GM10847 (cell line): ENCODE results near the gene ALDH18A1.

Source experiments
- POLR2A ChIP-seq: IDR thresholded peaks from 2 replicates; pipeline ENCODE4 v1.6.1; 2011; ENCODE audit not compliant: insufficient read length; ENCODE audit errors: extremely low read depth

The ALDH18A1 gene

DNA sequence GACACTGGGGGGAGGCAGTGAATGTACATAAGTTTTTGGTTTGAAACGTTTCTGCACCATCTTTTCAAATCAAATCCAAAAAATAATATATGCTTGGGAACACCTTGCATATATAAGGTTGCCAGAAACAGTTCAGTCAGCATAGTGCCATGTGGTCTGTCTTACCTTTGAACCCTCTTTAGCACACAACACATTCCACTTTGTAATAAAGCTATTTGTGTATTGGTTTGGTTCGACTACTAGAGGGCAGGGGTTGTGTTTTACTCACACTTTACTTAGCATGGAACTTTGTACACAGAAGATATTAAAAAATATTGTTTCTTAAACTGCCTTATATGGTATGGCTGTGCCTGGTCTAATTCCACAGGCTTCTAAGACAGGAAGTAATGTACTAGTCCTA lies 43.2 kb downstream of the ALDH18A1 start:
- TF ChIP-seq POLR2A = no peak

DNA sequence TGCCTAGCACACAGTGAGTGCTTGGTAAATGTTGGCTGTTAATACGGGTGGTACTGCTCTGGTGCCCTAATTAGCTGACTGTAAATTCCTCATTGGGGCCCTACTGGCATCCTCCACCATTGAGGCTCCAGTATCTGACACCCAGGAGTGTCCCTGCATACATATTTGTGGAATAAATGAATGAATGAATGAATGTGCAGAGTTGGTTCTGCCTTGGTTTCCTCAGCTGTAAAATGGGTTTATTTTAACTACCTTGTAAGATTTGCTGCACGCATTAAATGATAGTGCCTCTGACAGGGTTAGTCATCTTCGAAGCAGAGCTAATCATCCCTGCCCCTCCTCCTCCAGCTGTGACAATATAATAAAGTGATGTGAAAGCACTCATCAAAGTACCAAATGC lies 45.8 kb downstream of the ALDH18A1 start:
- TF ChIP-seq POLR2A = no peak

DNA sequence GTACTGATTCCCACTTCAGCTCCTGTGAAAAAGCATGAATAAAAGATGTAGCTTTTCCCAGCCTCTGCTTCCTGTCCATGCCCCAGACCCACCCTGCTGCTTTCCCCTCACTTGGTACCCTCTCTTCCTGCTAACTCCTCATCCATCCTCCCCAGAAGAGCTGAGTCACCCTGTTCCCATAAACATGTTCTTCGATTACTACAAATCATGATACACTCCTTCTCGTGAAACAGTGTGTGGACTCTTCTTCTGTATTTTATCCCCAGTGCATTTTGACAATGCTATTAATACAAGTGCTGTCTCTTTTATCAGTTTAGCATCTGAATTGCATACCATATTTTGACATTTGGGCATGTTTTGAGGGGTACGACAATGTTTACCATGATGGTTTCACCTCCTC lies 49.6 kb downstream of the ALDH18A1 start:
- no peak for TF ChIP-seq POLR2A

DNA sequence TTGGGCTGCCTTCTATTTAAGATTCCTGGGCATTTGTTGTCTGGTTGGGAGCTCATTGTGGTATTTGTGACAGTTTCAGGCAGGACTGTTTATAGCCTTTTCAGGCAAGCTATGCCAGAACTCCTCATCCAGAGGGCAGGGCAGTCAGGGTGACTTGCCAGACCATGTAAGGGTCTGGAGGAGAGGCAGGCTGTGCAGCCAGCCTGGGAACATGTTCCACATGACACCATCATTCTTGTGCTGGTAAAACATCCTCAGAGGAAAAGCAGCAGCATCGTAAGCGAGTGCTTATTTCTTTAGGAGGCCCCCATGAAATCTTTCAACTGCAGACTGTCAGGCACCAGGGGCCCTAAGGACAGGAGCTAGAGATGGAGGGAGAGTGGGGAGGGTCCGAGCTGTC lies 51.3 kb downstream of the ALDH18A1 start:
- TF ChIP-seq POLR2A = no peak

DNA sequence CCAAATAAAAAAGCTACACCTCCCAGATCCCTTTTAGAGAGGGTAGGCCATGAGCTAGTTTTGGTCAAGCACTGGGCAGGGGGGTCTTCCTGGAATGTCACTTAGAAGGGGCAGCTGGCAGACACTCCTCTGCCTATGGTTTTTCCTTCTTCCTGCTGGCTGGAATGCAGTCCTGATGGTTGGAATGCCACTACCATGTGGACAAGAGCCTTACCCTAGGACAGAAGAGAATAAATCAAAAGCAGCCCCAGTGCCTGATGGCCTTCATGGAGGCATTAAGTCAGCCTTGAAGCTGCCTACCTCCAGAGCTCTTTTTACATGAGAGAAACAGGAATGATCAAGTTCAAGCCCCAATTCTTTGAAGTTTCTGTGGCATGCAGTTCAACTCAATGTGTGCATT lies 51.9 kb downstream of the ALDH18A1 start:
- TF ChIP-seq POLR2A = no peak

DNA sequence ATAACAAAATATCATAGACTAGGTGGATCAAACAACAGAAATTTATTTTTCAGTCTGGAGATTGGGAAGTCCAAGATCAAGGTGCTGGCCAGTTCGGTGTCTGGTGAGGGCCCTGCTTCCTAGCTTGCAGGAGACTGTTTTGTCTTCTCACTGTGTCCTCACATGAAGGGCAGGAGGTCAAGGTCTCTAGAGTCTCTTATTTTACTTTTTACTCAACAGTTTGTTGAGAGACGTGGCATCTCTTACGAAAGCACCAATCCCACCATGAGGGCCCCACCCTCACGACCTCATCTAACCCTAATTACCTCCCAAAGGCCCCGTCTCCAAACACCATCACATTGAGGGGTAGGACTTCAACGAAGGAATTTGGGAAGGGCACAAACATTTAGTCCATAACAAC lies 54.1 kb downstream of the ALDH18A1 start:
- TF ChIP-seq POLR2A = no peak

DNA sequence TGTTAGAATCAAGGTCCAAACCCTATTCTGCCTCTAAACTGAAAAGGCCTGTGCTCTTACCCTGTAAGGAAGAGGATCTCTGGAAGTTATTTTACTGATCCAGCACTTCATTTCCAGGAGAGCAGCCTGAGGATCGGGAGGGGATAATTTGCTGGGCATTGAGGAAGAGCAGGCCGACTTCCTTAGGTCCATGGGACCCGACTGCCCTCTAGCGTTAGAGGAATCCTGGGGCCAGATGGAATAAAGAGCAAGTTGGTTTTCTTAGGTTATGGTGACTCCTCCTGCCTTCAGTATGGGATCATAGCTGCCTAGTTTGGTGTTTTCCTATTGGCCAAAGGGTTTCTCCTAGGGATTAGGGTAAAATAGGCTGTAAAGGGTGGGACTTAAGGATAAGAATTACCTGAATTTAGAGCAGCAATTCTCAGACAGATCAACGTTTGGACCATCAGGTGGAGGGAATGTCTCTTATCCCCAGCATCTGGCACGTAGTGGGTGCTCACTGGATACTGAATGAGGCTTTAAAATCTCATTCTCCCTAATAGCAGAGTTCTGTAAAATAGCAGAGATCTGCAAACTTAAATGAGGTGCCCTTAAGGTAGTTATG lies 55.3 kb downstream of the ALDH18A1 start:
- no peak for TF ChIP-seq POLR2A

DNA sequence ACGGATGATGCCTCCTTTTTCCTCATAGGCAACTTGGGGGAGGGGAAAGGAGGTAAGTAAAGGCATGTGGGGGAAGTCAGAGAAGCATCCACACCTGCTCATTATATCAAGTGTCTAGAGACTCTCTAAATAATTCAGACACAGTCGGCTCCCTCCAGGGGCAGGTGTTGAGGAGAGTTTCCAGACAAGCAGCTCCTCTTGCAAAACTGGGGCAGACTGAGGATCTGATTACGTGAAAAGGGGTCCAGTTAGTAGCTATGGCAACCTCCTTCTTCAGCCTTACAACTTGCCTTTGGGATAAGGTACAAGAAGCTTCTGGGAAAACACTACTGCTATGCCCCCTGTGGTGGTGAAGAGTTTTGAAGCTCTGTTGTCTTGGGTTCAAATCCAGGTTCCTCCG lies 56.4 kb downstream of the ALDH18A1 start:
- TF ChIP-seq POLR2A = no peak

DNA sequence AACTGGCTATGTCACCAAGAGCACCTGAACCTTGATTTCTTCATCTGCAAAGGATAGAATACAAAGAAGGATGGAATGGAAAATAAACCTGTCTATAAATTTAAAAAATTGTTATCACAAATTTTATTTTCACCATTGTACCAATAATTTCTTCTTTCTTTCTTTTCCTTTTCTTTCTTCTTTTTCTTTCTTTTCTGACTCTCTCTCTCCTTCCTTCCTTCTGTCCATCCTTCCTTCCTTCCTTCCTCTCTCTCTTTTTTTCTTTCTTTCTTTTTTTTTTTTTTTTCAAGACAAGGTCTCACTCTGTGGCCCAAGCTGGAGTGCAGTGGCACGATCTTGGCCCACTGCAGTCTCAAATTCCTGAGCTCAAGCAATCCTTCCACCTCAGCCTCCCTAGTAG lies 58.7 kb downstream of the ALDH18A1 start:
- TF ChIP-seq POLR2A = no peak

DNA sequence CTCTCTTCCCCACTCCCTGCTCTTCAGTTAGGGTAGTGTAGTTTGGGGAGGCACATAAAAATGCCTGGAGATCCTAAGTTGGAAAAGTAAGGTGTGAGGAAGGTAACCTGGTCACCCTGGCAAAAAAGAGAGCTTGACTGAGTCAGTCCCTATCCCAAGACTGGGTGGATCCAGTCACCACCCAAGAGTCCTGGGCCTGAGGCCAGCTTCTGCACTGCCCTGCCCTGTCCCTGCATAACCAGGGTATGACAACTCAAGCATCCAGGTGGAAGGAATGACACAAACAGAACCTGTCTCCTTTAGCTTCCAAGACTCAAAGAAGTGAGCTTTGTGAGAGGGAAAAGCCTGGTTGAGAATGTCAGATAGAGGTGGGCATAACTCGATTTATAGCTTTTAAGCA lies 68.5 kb downstream of the ALDH18A1 start:
- no peak for TF ChIP-seq POLR2A

DNA sequence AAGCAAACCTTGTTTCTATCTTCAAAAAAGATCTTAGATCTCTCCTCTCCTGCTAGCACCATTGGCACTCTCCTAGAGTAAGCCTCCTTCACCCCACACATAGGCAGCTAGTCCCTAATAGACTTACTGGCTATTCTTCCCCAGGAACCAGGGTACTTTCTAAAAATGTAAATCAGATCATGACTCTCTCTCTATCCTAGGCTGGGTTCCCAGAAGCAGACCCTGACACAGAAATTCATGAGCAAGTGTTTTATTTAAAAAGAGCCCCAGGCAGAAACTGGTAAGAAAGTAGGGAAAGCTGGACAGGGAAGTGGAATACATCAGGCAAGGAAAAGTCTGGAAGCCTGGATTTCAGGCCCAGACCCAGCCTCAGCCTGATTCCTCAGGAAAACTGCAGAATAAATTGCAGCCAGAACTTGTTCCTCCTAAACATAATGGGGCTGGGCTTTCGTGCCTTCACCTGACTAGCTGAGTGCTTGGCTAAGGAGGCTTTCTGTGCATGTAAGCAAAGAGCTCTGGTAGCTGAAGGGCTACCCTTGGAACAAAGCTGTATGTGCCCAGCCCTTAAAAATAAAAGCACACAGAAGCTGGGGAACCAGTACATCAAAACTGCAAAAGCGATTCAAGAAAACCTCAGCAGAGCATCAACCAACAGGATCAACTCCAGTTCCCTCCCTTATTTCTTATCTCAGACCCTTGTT lies 76.5 kb downstream of the ALDH18A1 start:
- no peak for TF ChIP-seq POLR2A

DNA sequence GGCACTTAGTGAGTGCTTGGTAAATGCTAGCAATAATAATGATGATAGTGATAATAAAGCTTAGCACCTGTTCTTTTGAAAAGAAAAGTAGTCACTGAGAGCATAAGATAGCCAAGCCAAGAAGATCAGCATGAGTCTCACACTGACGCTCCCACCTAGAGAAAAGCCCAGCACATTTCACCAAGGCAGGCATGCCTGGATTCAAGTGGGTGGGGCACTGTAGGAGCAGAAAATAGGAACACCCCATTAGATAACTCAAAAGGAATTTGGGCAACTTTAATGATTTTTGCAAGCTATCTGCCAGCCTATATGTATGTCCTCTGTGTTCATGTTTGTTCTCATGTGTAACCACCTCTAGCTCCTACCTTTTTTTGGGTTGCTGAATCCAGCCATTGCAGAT lies 77.2 kb downstream of the ALDH18A1 start:
- no peak for TF ChIP-seq POLR2A

DNA sequence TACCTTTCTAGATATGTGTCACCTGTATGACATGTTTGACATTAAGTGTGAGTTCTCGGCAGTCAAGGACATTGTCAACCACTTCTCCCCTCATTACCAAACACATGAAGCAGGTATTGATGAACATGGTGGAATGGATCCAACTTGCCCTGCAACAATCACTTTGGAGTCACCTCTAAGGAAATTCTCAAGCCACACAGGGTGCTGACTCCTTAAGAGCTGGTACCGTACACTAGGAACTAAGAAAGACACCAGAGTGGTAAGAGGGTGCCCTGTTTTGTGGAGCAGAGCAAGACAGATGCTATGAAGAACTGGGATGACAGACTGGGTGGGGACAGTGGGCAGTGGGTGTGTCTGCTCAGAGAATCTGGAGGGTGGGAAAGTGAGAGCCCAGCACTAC lies 77.9 kb downstream of the ALDH18A1 start:
- TF ChIP-seq POLR2A = no peak

DNA sequence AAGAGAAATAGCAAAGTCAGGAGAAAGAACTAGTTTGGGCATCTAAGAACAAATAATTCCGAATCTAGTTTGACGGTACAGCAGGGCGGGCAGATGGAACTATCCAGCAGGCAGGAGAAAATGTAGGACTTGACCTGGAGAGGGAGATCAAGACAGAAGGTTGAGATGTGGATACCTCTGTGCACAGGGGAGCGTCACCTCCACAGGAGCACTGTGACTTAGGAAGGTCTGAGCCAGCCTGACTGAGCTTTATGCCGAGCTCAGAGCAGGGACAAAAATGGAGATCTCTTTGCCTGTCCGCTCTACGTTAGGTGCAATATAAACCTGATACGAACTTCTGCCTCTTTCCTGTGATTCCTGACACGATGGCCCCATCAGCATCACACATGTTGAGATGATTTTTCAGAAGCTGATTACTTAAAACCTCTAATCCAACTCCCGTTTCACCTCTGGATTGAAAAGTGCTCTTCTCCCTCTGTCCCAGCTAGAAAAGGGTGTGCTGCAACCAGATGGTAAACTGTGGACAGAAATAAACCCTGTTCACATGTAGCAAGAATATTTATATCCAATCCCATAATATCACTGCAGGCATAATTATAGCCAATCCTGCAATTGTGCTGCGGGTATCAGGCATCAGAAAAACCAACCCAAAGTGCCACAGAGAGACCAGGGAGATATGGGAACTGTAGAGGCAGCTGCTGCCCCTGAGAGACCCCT lies 81.7 kb downstream of the ALDH18A1 start:
- TF ChIP-seq POLR2A = no peak

DNA sequence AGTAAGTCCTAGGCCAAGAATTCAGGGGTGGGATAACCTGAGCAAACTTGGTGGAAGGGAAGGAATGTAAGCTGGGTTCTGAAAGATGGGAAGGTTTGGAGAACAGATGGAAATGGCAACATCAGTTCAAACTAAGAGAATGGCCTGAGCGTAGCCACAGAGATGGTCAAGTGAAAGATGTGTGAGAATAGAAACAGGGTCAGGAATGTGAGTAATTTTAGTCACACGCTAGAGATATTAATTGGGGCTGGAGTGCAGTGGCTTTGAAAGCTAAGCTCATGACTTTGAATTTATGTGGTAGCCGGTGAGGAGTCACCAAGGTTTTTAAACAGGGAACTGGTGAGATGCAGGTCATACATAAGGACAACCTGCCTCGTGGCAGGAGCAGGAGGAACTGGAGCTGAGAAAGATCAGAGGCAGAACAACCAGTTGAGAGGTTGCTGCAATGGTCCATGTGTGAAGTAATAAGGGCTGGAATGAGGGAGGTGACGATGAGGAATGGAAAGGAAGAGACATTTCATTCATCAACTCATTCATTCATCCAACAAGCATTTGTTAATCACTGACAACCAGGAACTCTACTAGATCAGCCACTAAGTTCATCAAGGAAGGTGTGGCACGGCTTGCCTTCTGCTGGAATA lies 82.4 kb downstream of the ALDH18A1 start:
- TF ChIP-seq POLR2A = no peak

DNA sequence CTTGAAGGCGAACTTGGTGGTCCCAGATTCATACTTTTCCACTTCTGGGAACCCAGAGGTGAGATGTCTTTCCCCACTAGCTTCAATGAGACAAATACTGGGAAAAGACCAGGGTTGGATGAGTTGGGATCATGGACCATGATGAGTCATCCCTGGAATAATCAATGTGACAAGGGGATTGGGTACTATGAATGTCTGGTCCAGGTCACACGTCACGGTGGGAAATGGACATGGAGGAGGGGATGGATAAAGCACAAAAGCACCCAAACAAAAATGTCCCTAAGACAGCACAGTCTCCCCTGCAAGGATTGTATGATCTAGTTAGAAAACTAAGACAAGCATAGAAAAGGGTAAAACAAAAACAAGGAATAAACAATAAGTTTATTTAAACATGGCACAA lies 83.0 kb downstream of the ALDH18A1 start:
- TF ChIP-seq POLR2A = no peak
